Measurements from ENCODE around the gene HCN1. TPM values are rescaled to one million over a fixed set of nuclear protein-coding genes. Genes with fewer than 3 reads are reported as not detected.

The HCN1 gene
- total and polyA plus RNA-seq, 2 of the 4 experiments (the other 2 are of a cell fraction) = not detected

DNA sequence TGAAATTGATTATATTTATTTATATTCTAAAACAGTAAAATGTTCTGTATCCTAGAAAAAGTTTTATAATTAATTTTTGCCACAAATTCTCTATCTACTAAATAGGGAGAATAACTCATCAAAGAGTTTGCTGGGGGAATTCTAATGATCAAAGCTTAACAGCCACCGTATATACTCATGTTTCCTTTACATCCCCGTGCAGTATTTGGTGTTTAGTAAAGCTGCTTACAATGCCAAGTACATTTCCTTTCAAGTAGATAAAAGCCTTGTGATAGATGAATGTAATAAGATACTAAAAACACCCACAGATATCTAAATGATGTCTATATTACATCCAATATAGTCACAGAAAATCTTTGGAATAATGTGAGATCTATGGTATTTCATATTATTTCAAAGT lies 312.2 kb downstream of the HCN1 start:
- no peaks in the 10 kb centered on the region for H3K4me1 ChIP-seq (ENCODE audit: control insufficient read depth, insufficient read depth, low read length)
- no TSS peak for BruUV-seq (replicated peaks)
- H2AK9ac ChIP-seq (replicated peaks; ENCODE audit: low read depth, low read length, poor library complexity) = no peak overlapping the region
- CTCF ChIA-PET = no interaction called here
- no CpG with 5 or more reads among the region's 2 CpGs for WGBS, 2 experiments (ENCODE audit: extremely low coverage in 2 of 2, insufficient read length in 1 of 2)
- H3K27ac ChIP-seq (ENCODE audit: insufficient read depth, low read length) = no peak overlapping the region
- H3K9me1 ChIP-seq (ENCODE audit: insufficient read depth, low read length) = no peaks in the 10 kb centered on the region
- H3K4me3 ChIP-seq (ENCODE audit: insufficient read depth, low read depth, low read length) = no peak overlapping the region
- no peaks in the 10 kb centered on the region for H3K79me1 ChIP-seq (ENCODE audit: low read depth in 1 of 2, low read length in 2 of 2)
- no peak overlapping the region for H2AFZ ChIP-seq (replicated peaks; ENCODE audit: low read length, poor library complexity)
- no peak overlapping the region for H2BK15ac ChIP-seq (ENCODE audit: low read depth, low read length)
- in situ Hi-C loops (cut with MboI; ENCODE audit: low sequenced_read_pairs) = no loop called here
- dilution Hi-C loops (cut with HindIII; ENCODE audit: low sequenced_read_pairs, unreplicated experiment) = no loop called here
- no peak overlapping the region for H3K14ac ChIP-seq (replicated peaks; ENCODE audit: low read depth, low read length)
- H2BK20ac ChIP-seq (ENCODE audit: low read depth, low read length) = no peak overlapping the region
- H4K5ac ChIP-seq (ENCODE audit: low read depth, low read length) = no peak overlapping the region
- no peak for DNase-seq
- no peaks in the 10 kb centered on the region for H3K36me3 ChIP-seq (ENCODE audit: control insufficient read depth, insufficient read depth, low read length)
- H3K23ac ChIP-seq (ENCODE audit: low read depth, low read length) = no peak overlapping the region
- no peak overlapping the region for H2AK5ac ChIP-seq (ENCODE audit: low read depth, low read length)
- intact Hi-C loops (cut with micrococcal nuclease) = no loop called here
- ATAC-seq (ENCODE audit: low read depth) = no peak
- H3K56ac ChIP-seq (ENCODE audit: extremely low read depth, insufficient read depth, low read length) = no peak overlapping the region
- H3K18ac ChIP-seq (ENCODE audit: low read depth, low read length) = no peak overlapping the region
- TF ChIP-seq MXI1 (IDR thresholded peaks at IDR 0.05; ENCODE audit: borderline replicate concordance, low read depth, low read length) (no peak), RFX5 (IDR thresholded peaks at IDR 0.05; ENCODE audit: low read depth, low read length) (no peak), RAD21 (IDR thresholded peaks at IDR 0.05; ENCODE audit: low read length) (no peak), FOS (IDR thresholded peaks at IDR 0.05; ENCODE audit: low read depth, low read length) (no peak), NFE2L2 (IDR thresholded peaks at IDR 0.05; ENCODE audit: low read depth, low read length) (no peak)
- H2BK5ac ChIP-seq (ENCODE audit: low read depth, low read length, poor library complexity, severe bottlenecking) = no peak overlapping the region
- H3K4me2 ChIP-seq (ENCODE audit: low read depth, low read length) = no peak overlapping the region
- H3K4ac ChIP-seq (ENCODE audit: low read depth, low read length) = no peak overlapping the region
- H3K9ac ChIP-seq (ENCODE audit: low read depth, low read length) = no peak overlapping the region
- H3K9me3 ChIP-seq (ENCODE audit: control insufficient read depth, insufficient read depth, low read length) = 0 out of 2 replicates have a peak, but pooled peaks cover 2% of the 10 kb centered on the region
- H4K8ac ChIP-seq (ENCODE audit: low read depth in 2 of 2, low read length in 2 of 2) = no peak overlapping the region
- no peaks in the 10 kb centered on the region for H4K20me1 ChIP-seq (ENCODE audit: insufficient read depth, low read length)
- no peak overlapping the region for H2BK120ac ChIP-seq (ENCODE audit: low read depth, low read length)
- POLR2A ChIA-PET (ENCODE audit: unreplicated experiment) = no interaction called here
- no peaks in the 10 kb centered on the region for H3K27me3 ChIP-seq (ENCODE audit: control insufficient read depth, insufficient read depth, low read length)
- H4K91ac ChIP-seq (ENCODE audit: insufficient read depth, low read depth, low read length) = no peak overlapping the region

Data from IMR-90 (cell line).